ENCODE measurements around the gene CD248. TPM values are rescaled to one million over a fixed set of nuclear protein-coding genes. Genes with fewer than 3 reads are reported as not detected.
"Not testable (repeated sequence)": the region's sequence is repeated elsewhere in the genome, so short reads cannot be mapped to it uniquely, and the experiment has no call there.

The CD248 gene
- total RNA-seq, 1 donor from 2014 or later, result 0.09 TPM

GRCh38 chr11:66328302-66329144 is 11.7 kb upstream of the CD248 start:
- intact Hi-C loops (cut with micrococcal nuclease), result loop anchor here (1.0 kb wide), 1 partner anchor 16 kb away; no protein-coding TSS in a partner anchor

GRCh38 chr11:66328031-66328301 is 11.1 kb upstream of the CD248 start:
- intact Hi-C loops (cut with micrococcal nuclease), result loop anchor here (1.0 kb wide), 1 partner anchor 16 kb away; no protein-coding TSS in a partner anchor

- intact Hi-C loops (cut with micrococcal nuclease), result loop anchor here (1.0 kb wide), 1 partner anchor 15 kb away; no protein-coding TSS in a partner anchor
Observed at GRCh38 chr11:66327171-66328030, 10.6 kb upstream of the CD248 start.

DNA sequence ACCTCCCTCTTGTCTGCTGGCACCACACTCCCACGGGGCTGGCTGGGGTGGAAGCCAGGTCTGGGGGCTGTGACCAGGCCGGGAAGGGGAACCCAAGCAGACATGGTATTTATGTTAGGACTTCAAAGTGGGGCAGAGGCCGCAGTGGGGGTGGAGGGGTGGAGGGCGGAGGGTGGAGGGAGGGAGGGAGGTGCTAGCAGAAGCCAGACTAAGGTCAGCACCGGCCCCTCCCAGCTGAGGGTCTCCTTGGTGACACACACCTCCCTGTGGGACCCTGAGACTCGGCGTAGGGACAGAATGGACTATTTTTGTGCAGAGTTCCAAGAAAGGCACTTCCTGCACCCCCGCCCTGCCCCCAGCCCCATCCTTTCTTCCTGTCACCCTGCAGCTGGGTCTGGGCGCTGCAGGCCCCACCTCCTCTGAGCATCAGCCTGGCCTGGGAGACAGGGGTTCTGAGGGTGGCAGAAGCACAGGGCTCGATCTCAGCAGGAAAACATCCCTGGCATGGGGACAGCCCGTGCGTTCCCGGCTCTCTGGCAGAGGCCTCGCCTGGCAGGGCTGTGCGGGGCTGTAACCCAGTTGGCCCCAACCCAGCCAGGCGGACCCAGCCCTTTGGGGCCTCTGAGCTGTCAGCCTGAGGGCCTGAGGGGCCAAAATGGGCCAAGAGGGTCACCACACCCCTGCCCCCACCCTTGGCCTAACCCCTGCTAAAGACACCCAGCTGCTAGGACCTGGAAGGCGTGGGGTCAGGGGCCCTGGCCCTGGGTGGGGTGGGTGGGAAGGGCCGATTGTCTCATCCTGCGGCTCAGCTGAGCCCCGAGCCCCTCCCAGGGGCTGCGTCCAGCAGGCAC is 9.6 kb upstream of the CD248 start:
- intact Hi-C loops (cut with micrococcal nuclease), result no loop called here

GRCh38 chr11:66325263-66325671 is 8.4 kb upstream of the CD248 start:
- intact Hi-C loops (cut with micrococcal nuclease), result no loop called here

- intact Hi-C loops (cut with micrococcal nuclease), result no loop called here
Observed at GRCh38 chr11:66324664-66325063, 7.8 kb upstream of the CD248 start.

- intact Hi-C loops (cut with micrococcal nuclease), result no loop called here
Observed at GRCh38 chr11:66323684-66324083, 6.8 kb upstream of the CD248 start.

DNA sequence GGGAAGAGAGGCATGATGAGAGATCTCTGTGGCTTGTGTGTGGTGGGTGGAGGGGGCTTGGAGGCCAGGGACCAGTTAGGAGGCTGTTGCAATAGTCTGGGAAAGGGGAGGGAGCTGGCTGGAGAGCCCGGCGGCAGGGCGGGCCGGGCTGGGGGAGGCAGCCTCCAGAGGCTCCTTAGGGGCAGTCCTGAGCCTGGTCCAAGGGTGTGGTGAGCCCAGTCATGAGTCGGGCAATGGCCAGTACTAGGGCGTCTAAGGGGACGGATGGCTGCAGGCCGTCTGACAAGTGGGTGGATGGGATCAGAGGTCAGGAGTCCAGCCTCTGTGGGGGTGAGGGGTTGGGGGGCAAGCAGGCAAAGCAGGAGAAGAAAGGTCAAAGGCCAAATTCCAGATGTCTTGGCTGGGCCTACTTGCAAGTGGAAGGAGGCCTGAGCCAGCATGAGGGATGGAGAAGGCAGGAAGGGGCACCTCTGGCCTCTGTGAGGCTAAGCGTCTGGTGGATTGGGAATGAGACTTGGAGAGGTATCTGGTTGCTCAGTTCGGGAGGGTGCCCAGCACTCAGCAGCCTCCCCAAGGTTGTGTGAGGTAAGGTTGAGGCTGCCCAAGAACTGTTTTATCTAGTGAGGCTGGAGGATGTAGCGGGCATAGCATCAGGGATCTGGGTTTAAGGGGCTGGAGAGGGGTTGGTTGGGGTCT is 6.0 kb upstream of the CD248 start:
- intact Hi-C loops (cut with micrococcal nuclease), result no loop called here

GRCh38 chr11:66321606-66322005 is 4.8 kb upstream of the CD248 start:
- intact Hi-C loops (cut with micrococcal nuclease), result no loop called here

DNA sequence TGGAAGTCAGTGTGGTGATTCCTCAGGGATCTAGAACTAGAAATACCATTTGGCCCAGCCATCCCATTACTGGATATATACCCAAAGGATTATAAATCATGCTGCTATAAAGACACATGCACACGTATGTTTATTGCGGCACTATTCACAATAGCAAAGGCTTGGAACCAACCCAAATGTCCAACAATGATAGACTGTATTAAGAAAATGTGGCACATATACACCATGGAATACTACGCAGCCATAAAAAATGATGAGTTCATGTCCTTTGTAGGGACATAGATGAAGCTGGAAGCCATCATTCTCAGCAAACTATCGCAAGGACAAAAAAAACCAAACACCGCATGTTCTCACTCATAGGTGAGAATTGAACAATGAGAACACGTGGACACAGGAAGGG is 3.9 kb upstream of the CD248 start:
- intact Hi-C loops (cut with micrococcal nuclease), result not testable (repeated sequence)

DNA sequence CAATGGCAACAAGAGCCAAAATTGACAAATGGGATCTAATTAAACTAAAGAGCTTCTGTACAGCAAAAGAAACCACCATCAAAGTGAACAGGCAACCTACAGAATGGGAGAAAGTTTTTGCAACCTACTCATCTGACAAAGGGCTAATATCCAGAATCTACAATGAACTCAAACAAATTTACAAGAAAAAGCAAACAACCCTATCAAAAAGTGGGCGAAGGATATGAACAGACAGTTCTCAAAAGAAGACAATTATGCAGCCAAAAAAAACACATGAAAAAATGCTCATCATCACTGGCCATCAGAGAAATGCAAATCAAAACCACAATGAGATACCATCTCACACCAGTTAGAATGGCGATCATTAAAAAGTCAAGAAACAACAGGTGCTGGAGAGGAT is 3.4 kb upstream of the CD248 start:
- intact Hi-C loops (cut with micrococcal nuclease), result not testable (repeated sequence)

DNA sequence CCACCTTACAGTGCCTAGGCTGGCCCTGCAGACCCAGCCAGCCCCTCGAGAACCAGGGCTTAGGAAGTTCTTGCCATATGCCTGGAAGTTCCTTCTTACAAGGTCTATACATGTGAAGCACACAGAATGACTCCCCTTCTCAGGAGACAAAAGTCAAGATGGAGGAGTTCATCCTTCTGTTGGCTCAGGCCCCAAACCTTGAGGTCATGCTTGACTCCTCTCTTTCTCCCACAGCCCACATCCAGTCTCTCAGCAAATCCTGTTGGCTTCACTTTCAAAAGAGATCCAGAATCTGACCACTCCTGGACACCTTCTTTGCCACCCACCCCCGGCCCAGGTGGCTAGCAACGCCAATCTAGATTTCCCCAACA is 1.7 kb upstream of the CD248 start:
- intact Hi-C loops (cut with micrococcal nuclease), result no loop called here

DNA sequence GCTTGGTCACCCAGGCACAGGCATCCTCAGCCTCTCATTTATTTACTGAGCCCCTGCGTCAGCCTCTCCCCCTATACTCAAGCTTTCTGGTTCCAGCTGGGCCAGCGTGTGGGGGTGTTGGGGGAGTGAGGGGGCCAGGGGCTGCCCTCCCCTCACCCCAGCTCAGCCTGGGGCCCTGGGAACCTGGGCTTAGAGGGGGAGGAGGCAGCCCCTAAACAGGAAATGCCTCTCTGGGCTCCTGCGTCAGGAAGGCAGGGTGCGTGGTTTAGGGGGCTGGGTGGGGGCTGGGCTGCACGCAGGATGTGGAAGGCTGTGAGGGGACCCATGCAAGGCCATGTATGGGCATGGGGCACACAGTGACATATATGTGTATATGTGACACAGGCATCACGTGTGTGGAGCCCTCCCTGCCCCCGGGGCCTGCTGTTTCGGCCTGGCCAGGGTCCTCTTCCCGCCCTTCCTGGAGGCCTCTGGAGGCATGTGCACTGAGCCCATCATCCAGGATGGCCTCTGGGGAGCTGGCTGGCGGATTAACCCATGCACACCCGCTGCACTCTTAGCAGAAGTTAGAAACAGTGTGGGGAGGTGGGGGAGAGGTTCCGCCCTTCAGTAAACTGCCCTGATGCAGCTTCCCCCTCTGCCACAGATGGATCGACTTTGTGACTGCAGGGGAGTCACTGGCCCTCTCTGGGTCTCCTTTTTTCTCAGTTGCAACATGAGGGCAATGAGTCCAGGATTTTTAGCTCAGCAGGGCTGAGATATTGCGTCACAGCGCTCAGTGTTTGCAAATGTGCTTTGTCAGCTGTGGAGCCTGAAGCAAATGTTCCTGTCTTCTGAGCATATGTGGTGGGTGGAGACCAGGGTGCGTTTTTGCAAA is 1.1 kb upstream of the CD248 start:
- intact Hi-C loops (cut with micrococcal nuclease), result no loop called here

- intact Hi-C loops (cut with micrococcal nuclease), result no loop called here
Observed at GRCh38 chr11:66317322-66317722, 478 bp upstream of the CD248 start.

DNA sequence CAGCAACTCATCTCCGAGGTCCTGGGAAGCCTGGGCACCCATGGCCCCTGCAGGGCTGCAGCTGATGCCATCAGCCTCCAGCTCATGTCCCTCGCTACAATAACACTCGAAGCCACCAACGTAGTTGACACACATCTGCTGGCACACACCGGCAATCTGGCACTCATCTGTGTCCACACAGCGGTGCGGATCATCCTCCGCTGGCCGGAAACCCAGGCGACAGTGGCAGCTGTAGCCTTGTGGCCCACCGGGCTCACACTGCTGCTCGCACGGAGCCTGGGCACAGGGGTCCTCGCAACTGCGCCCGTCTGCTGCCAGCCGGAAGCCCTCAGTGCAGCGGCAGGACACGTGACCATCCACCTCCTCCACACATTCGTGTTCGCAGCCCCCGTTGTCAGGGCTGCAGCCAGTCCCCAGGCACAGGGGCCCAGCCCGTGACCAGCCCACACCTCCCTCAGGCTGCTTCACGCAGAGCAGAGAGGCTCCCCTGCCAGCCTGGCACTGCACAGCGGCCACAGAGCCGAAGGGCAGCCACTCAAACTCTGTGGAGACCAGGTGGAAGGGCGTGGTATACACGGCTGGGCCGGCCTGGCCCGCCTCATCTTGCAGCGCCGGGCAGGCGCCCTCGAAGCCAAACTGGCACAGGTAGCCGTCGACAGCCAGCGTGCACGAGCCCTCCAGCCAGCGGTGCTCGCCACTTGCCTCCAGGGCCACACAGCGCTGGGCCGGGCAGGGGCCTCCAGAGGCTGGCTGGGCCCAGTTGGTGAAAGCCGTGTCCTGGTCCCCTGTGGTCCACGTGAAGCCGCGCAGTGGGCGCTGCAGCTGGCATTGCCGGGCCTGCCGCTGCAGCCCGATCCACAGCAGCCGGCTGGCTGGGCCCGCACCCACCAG is 678 bp downstream of the CD248 start:
- intact Hi-C loops (cut with micrococcal nuclease), result no loop called here

DNA sequence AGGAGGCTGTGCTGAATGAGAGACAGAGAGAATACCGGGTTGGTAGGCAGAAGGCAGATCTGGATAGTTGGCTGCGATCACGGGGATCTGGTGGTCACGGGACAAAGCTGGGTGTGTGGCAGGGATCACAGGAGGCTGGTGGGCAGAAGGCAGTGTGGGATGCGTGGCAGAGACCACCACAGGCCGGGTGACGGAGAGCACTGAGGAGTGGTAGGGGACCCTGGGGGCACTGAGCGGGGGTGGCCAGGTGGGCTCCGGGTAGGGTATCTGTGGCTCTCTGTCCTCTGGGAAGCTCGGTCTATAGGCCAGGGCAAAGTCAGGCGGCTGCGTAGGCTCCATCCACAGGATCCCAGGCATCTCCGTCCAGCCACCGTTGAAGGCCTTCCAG is 1.4 kb downstream of the CD248 start:
- intact Hi-C loops (cut with micrococcal nuclease), result no loop called here

DNA sequence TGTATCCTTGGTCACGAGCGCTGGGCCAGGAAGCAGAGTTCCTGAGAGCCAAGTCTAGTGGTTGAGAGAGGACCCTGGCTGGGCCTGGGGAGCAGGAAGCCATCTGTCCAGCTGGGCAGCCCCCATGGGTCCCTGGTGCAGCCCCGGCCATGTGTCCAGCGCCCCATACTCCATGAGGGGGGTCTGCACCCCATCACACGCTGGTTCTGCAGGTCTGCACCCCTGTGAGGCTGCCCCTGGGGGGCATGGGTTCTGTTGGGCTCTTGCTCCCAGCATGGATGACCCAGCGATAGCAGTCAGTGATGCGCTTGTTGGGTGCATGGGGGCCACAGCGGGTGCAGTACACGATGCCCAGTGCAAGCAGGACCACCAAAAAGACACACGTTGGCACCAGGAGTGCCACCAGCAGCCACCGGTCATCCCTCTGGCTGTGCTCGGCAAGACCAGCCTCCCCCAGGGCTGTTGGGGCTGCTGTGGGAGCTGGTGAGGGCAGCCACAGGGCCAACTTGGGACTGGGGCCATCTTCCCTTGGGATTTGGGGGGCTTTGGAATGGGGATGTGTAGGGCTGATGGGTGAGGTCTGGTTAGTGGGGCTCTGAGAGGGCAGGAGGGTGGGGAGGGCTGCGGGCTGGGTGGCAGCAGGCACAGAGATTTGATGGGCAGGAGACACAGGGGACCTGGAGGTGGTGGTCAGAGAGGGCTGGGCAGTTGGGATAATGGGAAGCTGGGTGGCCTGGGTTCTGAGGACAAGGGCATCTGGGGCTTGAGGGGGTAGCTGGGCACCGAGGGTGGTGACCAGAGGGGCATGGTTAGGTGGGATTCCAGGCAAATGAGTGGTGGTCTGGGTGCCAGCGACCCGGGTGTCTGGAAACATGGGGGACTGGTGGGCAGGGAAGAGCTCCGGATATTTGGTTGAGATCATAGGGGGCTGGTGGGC is 2.0 kb downstream of the CD248 start:
- intact Hi-C loops (cut with micrococcal nuclease), result no loop called here

DNA sequence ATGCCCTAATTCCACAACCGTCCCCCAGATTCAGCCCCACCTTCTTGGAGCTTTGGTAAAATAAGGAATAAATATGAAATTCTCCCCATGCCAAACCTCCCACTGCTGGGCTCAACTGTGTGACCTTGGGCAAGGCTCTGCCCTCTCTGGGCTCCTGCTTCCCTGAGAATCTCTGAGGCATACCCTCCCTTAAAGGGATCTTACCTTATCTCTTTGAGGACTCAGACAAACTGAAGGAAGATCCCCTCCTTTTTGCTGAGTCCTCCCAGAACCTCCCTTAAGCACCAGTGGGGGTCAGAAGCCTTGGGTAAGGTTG is 2.7 kb downstream of the CD248 start:
- intact Hi-C loops (cut with micrococcal nuclease), result no loop called here

Measured in T-helper 2 cell treated with Interferon-gamma antibody and Interleukin-4, amounts not matched to agents 100 ng/mL and 5 ng/mL, for 36 hours (primary cell).